Vein endothelial cell (primary cell): ENCODE data around the gene ZCCHC4. TPM values are rescaled to one million over a fixed set of nuclear protein-coding genes. Genes with fewer than 3 reads are reported as not detected.

ENCODE experiments used
- total RNA-seq: library from RNA; depleted of rRNA; stranded (reverse); fragments of >200 nt; gene quantifications from 2 replicates; pipeline ENCODE4 v1.2.3, GENCODE V29; 2012

Gene ZCCHC4
- total RNA-seq: 8.5 and 10.0 TPM in 2 replicates

GRCh38 chr4:25312496-25313200 lies at the start of gene ZCCHC4:
Gene ZCCHC4, plus strand, starts transcription at chr4:25312774. Its CDS starts 36 bp downstream, at chr4:25312810.

GRCh38 chr4:25376754-25377571 lies 64.4 kb downstream of the ZCCHC4 start, which contains the start of gene ANAPC4:
Gene ANAPC4, plus strand, starts transcription at chr4:25377263. Its CDS starts 165 bp downstream, at chr4:25377428.

Other genes with a start within 250 kb of the ZCCHC4 start
- gene SEPSECS, start 152.3 kb upstream of the ZCCHC4 start, total RNA-seq: 7.2 and 8.5 TPM in 2 replicates
- gene PI4K2B, start 78.7 kb upstream of the ZCCHC4 start, total RNA-seq: 18.3 and 31.0 TPM in 2 replicates
- 17.0 and 26.8 TPM in 2 replicates for gene ANAPC4, start 64.5 kb downstream of the ZCCHC4 start, total RNA-seq